B cell (primary cell): Measurements from ENCODE around the gene TNMD. TPM values are rescaled to one million over a fixed set of nuclear protein-coding genes. Genes with fewer than 3 reads are reported as not detected.

ENCODE experiments used
- ATAC-seq: fragments of 200-7000 bp; cut with Tn5 transposase; one replicate; pipeline ENCODE4 v1.10.0; 2021; ENCODE audit warnings: low read depth, mild to moderate bottlenecking, moderate number of reproducible peaks, moderate library complexity
- CTCF ChIA-PET: fragments of 350-600 bp; sonication (Branson Sonifier 250); formaldehyde crosslinking; loops from one replicate; lab custom pipeline; 2021; ENCODE audit warnings: antibody characterized with exemption, inconsistent platforms; lab: Charles Lee
- POLR2A ChIA-PET: fragments of 350-600 bp; sonication (Branson Sonifier 250); formaldehyde crosslinking; loops from one replicate; lab custom pipeline; 2021; ENCODE audit warnings: antibody characterized with exemption; lab: Charles Lee
- DNase-seq: peaks from one replicate; pipeline ENCODE4 v3.0.0; 2013
- H2AFZ ChIP-seq: 2 replicates; pipeline ENCODE4 v1.6.1; 2012; ENCODE audit warnings: mild to moderate bottlenecking, low read depth, low read length; ENCODE audit not compliant: insufficient read depth, poor library complexity, severe bottlenecking
- H3K27ac ChIP-seq, 2 donors: 1 replicate in 1 of 2; 2 replicates in 1 of 2; pipeline ENCODE4 v1.5.1; 2012 to 2013; ENCODE audit warnings: low read length in 2 of 2, mild to moderate bottlenecking in 2 of 2, moderate library complexity in 1 of 2
- H3K27me3 ChIP-seq, 4 experiments: fragments of 200-600 bp in 1 of 4; sonication (generic) in 1 of 4; replicated peaks in 1 of 4; 1 replicate in 2 of 4; 2 replicates in 2 of 4; pipeline versions ENCODE4 v1.6.1 to v1.7.0; 2013 to 2016; ENCODE audit warnings: low read length in 3 of 4, mild to moderate bottlenecking in 2 of 4, mixed read lengths in 1 of 4, moderate library complexity in 1 of 4; ENCODE audit not compliant: insufficient read depth in 4 of 4, control insufficient read depth in 3 of 4; ENCODE audit errors: control extremely low read depth in 1 of 4
- H3K36me3 ChIP-seq, 2 experiments: replicated peaks in 1 of 2; 1 replicate in 1 of 2; 2 replicates in 1 of 2; pipeline versions ENCODE4 v1.6.1 to v1.7.1; 2013; ENCODE audit warnings: low read length in 1 of 2; ENCODE audit not compliant: insufficient read depth in 2 of 2, control insufficient read depth in 1 of 2; ENCODE audit errors: control extremely low read depth in 1 of 2, extremely low read depth in 1 of 2
- H3K4me1 ChIP-seq, 2 donors: fragments of 200-600 bp in 1 of 2; sonication (generic) in 1 of 2; 1 replicate in 1 of 2; 2 replicates in 1 of 2; pipeline versions ENCODE4 v1.5.1 to v1.6.1; 2013 to 2017; ENCODE audit warnings: low read length in 2 of 2; ENCODE audit not compliant: control insufficient read depth in 2 of 2, insufficient read depth in 2 of 2
- H3K4me2 ChIP-seq: replicated peaks from 2 replicates; pipeline ENCODE3; 2012; ENCODE audit warnings: mild to moderate bottlenecking, low read depth, low read length; ENCODE audit not compliant: poor library complexity, severe bottlenecking
- H3K4me3 ChIP-seq, 5 experiments: fragments of 200-600 bp in 1 of 5; sonication (generic) in 1 of 5; 1 replicate in 3 of 5; 2 replicates in 2 of 5; pipeline versions ENCODE4 v1.5.1 to v1.7.0; 2011 to 2016; ENCODE audit warnings: low read length in 4 of 5, mild to moderate bottlenecking in 4 of 5, low read depth in 2 of 5, control low read depth in 1 of 5, moderate library complexity in 1 of 5; ENCODE audit not compliant: insufficient read depth in 1 of 5; ENCODE audit errors: control extremely low read depth in 1 of 5, extremely low read depth in 1 of 5
- H3K79me2 ChIP-seq: fragments of 200-600 bp; sonication (generic); one replicate; pipeline ENCODE4 v1.6.0; 2016; ENCODE audit warnings: low read length; ENCODE audit not compliant: control insufficient read depth, insufficient read depth
- H3K9ac ChIP-seq: fragments of 200-600 bp; sonication (generic); 2 replicates; pipeline ENCODE4 v1.6.1; 2017; ENCODE audit warnings: mild to moderate bottlenecking, low read length, moderate library complexity
- H3K9me3 ChIP-seq, 3 donors: one replicate each; pipeline versions ENCODE4 v1.6.1 to v1.7.1; 2013; ENCODE audit warnings: low read length in 2 of 3; ENCODE audit not compliant: control insufficient read depth in 2 of 3, insufficient read depth in 1 of 3; ENCODE audit errors: control extremely low read depth in 1 of 3
- H4K20me1 ChIP-seq: 2 replicates; pipeline ENCODE4 v1.6.0; 2012; ENCODE audit warnings: mild to moderate bottlenecking, low read length; ENCODE audit not compliant: insufficient read depth, control insufficient read depth, poor library complexity, severe bottlenecking
- H3K27ac Mint-ChIP-seq: one replicate; pipeline ENCODE4 v1.8.0; 2021; ENCODE audit warnings: mixed read lengths
- H3K27me3 Mint-ChIP-seq: one replicate; pipeline ENCODE4 v1.8.0; 2021; ENCODE audit warnings: mixed read lengths
- H3K4me1 Mint-ChIP-seq: one replicate; pipeline ENCODE4 v1.8.0; 2021; ENCODE audit warnings: mixed read lengths
- H3K4me3 Mint-ChIP-seq: one replicate; pipeline ENCODE4 v1.8.0; 2021; ENCODE audit warnings: mixed read lengths
- H3K9me3 Mint-ChIP-seq: one replicate; pipeline ENCODE4 v1.8.0; 2022; ENCODE audit warnings: mixed read lengths; ENCODE audit not compliant: insufficient read depth
- CTCF ChIP-seq: fragments of 200-600 bp; IDR thresholded peaks from one replicate; pipeline ENCODE4 v1.8.0; 2022; ENCODE audit warnings: antibody characterized with exemption, mild to moderate bottlenecking
- EZH2 ChIP-seq: IDR thresholded peaks from 2 replicates; pipeline ENCODE4 v1.6.1; 2012; ENCODE audit warnings: borderline replicate concordance, low read depth, mild to moderate bottlenecking, moderate library complexity, low read length; ENCODE audit not compliant: insufficient read depth, poor library complexity, severe bottlenecking
- WGBS: methylation state at CpG from one replicate; pipeline ENCODE4 v1.1.5; 2013; ENCODE audit warnings: missing lambda C conversion rate; ENCODE audit not compliant: insufficient coverage; 5-methylcytosine and 5-hydroxymethylcytosine counted together
- intact Hi-C: fragments of 100-400 bp; cut with micrococcal nuclease; formaldehyde crosslinking; loops from one replicate; pipeline ENCODE4 v1.10.0; 2022
- polyA plus RNA-seq: library from polyadenylated mRNA; depleted of rRNA; stranded (reverse); fragments of >200 nt; gene quantifications from 2 replicates; pipeline ENCODE4 v1.2.3, GENCODE V29; 2012
- total RNA-seq, 2 donors: library from RNA; stranded (reverse); fragments of 120-200 nt in 1 of 2; gene quantifications; 1 replicate in 1 of 2; 2 replicates in 1 of 2; pipeline versions ENCODE4 v1.2.3 to v1.2.4, GENCODE V29; 2013 to 2022

The TNMD gene
- total and polyA plus RNA-seq, 2 donors (not counting 1 experiment from before 2014, with no cell fraction given) = not detected

- Histone ChIP-seq H3K4me2 (peak overlapping the region; percentile 48), H3K27me3 (peaks cover 0 to 2% (median 0%) of the 10 kb centered on the region in 4 experiments), H3K9me3 (peaks cover 0 to 3% (median 0%) of the 10 kb centered on the region in 3 donors), H3K27ac (no peak overlapping the region), H3K79me2 (no peaks in the 10 kb centered on the region), H2AFZ (no peak overlapping the region), H4K20me1 (no peaks in the 10 kb centered on the region), H3K9ac (peak overlapping the region; percentile 26), H3K4me1 (peaks cover 12 to 14% of the 10 kb centered on the region in 2 donors), H3K36me3 (no peaks in the 10 kb centered on the region), H3K4me3 (peak overlapping the region in 1 of 5 experiments; percentile 4)
- ATAC-seq = peak; percentile 41
- Mint-ChIP-seq H3K9me3 (no peaks in the 10 kb centered on the region), H3K27ac (no peak overlapping the region), H3K4me1 (peaks cover 12% of the 10 kb centered on the region), H3K4me3 (peak overlapping the region; percentile 81), H3K27me3 (no peaks in the 10 kb centered on the region)
- intact Hi-C loops = no loop called here
- peak; percentile 67 for DNase-seq
- ChIA-PET CTCF (interaction anchor here (0.7 to 2.1 kb wide), 3 partner anchors 10 to 143 kb away, joined by 3 to 11 read pairs (median 4); partner anchors contain the start of gene TSPAN6), POLR2A (no interaction called here)
- TF ChIP-seq EZH2 = no peak
- WGBS = no CpG with 5 or more reads among the region's 5 CpGs
Measured at GRCh38 chrX:100625985-100626491, 41.3 kb downstream of the TNMD start.

- Histone ChIP-seq H3K4me1 (peaks cover 6% of the 10 kb centered on the region in 2 donors), H3K9ac (no peak overlapping the region), H4K20me1 (no peaks in the 10 kb centered on the region), H3K4me3 (no peak overlapping the region), H3K27ac (no peak overlapping the region), H3K27me3 (peaks cover 0 to 19% (median 12%) of the 10 kb centered on the region in 4 experiments), H3K36me3 (no peaks in the 10 kb centered on the region), H3K9me3 (peaks cover 0 to 6% (median 0%) of the 10 kb centered on the region in 3 donors), H2AFZ (no peak overlapping the region), H3K4me2 (no peak overlapping the region), H3K79me2 (no peaks in the 10 kb centered on the region)
- intact Hi-C loops = no loop called here
- ChIA-PET POLR2A (no interaction called here), CTCF (interaction anchor here (0.9 to 1.4 kb wide), 2 partner anchors 20 to 125 kb away, joined by 3 to 4 read pairs; no protein-coding TSS in a partner anchor)
- H3K9me3 Mint-ChIP-seq = no peaks in the 10 kb centered on the region
- DNase-seq (no peak), ATAC-seq (no peak)
- no peak overlapping the region for H3K27ac Mint-ChIP-seq
- H3K4me3 Mint-ChIP-seq = no peak overlapping the region
- peaks cover 11% of the 10 kb centered on the region for H3K27me3 Mint-ChIP-seq
- TF ChIP-seq CTCF (no peak), EZH2 (no peak)
- WGBS = no CpG with 5 or more reads among the region's 5 CpGs
- H3K4me1 Mint-ChIP-seq = peaks cover 8% of the 10 kb centered on the region
Measured at GRCh38 chrX:100635040-100635439, 50.3 kb downstream of the TNMD start.
